Hepatocyte (in vitro differentiated cells): Measurements from ENCODE around the gene KRTAP10-5. TPM values are rescaled to one million over a fixed set of nuclear protein-coding genes. Genes with fewer than 3 reads are reported as not detected.

ENCODE experiments used
- DNase-seq: peaks from one replicate; pipeline ENCODE4 v3.0.0-alpha.2; 2016; ENCODE audit warnings: low spot score
- H2AFZ ChIP-seq: fragments of 200-600 bp; sonication (generic); 2 replicates; pipeline ENCODE4 v1.6.0; 2016; ENCODE audit warnings: antibody characterized with exemption, mild to moderate bottlenecking
- H3K27ac ChIP-seq: fragments of 200-600 bp; sonication (generic); 2 replicates; pipeline ENCODE4 v1.5.1; 2016; ENCODE audit warnings: mild to moderate bottlenecking
- H3K27me3 ChIP-seq: fragments of 200-600 bp; sonication (generic); 2 replicates; pipeline ENCODE4 v1.6.1; 2016
- H3K36me3 ChIP-seq: fragments of 200-600 bp; sonication (generic); replicated peaks from 2 replicates; pipeline ENCODE4 v1.5.1; 2016; ENCODE audit warnings: low read depth; ENCODE audit not compliant: insufficient read depth
- H3K4me1 ChIP-seq: fragments of 200-600 bp; sonication (generic); 2 replicates; pipeline ENCODE4 v1.5.1; 2016; ENCODE audit warnings: mild to moderate bottlenecking, moderate library complexity; ENCODE audit not compliant: insufficient read depth
- H3K4me2 ChIP-seq: fragments of 200-600 bp; sonication (generic); 2 replicates; pipeline ENCODE4 v1.6.0; 2016
- H3K4me3 ChIP-seq: fragments of 200-600 bp; sonication (generic); 2 replicates; pipeline ENCODE4 v1.5.1; 2016; ENCODE audit warnings: mild to moderate bottlenecking
- H3K79me2 ChIP-seq: fragments of 200-600 bp; sonication (generic); 2 replicates; pipeline ENCODE4 v1.6.0; 2017; ENCODE audit warnings: mild to moderate bottlenecking
- H3K9me2 ChIP-seq: fragments of 200-600 bp; sonication (generic); replicated peaks from 2 replicates; pipeline ENCODE4 v1.6.0; 2017; ENCODE audit warnings: mild to moderate bottlenecking; ENCODE audit not compliant: insufficient read depth
- H3K9me3 ChIP-seq: fragments of 200-600 bp; sonication (generic); 2 replicates; pipeline ENCODE4 v1.5.1; 2016; ENCODE audit warnings: low read depth, mild to moderate bottlenecking
- H4K20me1 ChIP-seq: fragments of 200-600 bp; sonication (generic); 2 replicates; pipeline ENCODE4 v1.6.0; 2016; ENCODE audit warnings: mild to moderate bottlenecking; ENCODE audit not compliant: insufficient read depth, poor library complexity, severe bottlenecking
- CTCF ChIP-seq: fragments of 200-600 bp; sonication (generic); IDR thresholded peaks from 2 replicates; pipeline ENCODE4 v1.5.1; 2016; ENCODE audit warnings: antibody characterized with exemption, mild to moderate bottlenecking; ENCODE audit not compliant: poor library complexity
- EZH2 ChIP-seq: fragments of 200-600 bp; sonication (generic); IDR thresholded peaks from 2 replicates; pipeline ENCODE4 v1.6.1; 2016; ENCODE audit warnings: antibody characterized with exemption, mild to moderate bottlenecking, borderline replicate concordance
- EZH2phosphoT487 ChIP-seq: fragments of 200-600 bp; sonication (generic); IDR thresholded peaks from one replicate; pipeline ENCODE4 v1.6.1; 2018; ENCODE audit warnings: antibody characterized with exemption, mild to moderate bottlenecking, low read depth, moderate library complexity; ENCODE audit not compliant: unreplicated experiment, severe bottlenecking
- WGBS: methylation state at CpG from one replicate; pipeline ENCODE4 v1.1.6; 2016; ENCODE audit warnings: low lambda C conversion rate; ENCODE audit errors: missing lambda C conversion rate; 5-methylcytosine and 5-hydroxymethylcytosine counted together
- polyA plus RNA-seq: library from polyadenylated mRNA; unstranded; fragments of >200 nt; fragmentation: Nextera tagmentation; extraction: Ambion mirVana; gene quantifications from 2 replicates; pipeline ENCODE4 v1.2.1, GENCODE V29; 2016
- total RNA-seq: library from RNA; depleted of rRNA; stranded (reverse); fragments of >200 nt; gene quantifications from 2 replicates; pipeline ENCODE4 v1.2.3, GENCODE V29; 2014

Gene KRTAP10-5
- total and polyA plus RNA-seq, 2 experiments from 2014 or later = not detected

- DNase-seq = no peak
- Histone ChIP-seq H2AFZ (no peak within 1 kb of the TSS), H4K20me1 (no peaks in the 10 kb centered on the region), H3K4me3 (no peak within 1 kb of the TSS), H3K4me1 (no peaks in the 10 kb centered on the region), H3K36me3 (no peaks in the 10 kb centered on the region), H3K27me3 (no peaks in the 10 kb centered on the region), H3K27ac (no peak within 1 kb of the TSS), H3K9me2 (no peaks in the 10 kb centered on the region), H3K4me2 (no peak within 1 kb of the TSS), H3K9me3 (peaks cover 10% of the 10 kb centered on the region), H3K79me2 (no peaks in the 10 kb centered on the region)
- WGBS = 84% methylated on average over 21 of the region's 21 CpGs
- TF ChIP-seq CTCF (no peak), EZH2phosphoT487 (no peak), EZH2 (no peak)
Observed at GRCh38 chr21:44539991-44540666, 40.3 kb downstream of the KRTAP10-5 start, which contains the start of gene KRTAP10-1. Gene KRTAP10-1, minus strand, starts transcription at chr21:44540195. Its CDS starts 45 bp downstream, at chr21:44540150.

- H3K4me1 ChIP-seq = no peaks in the 10 kb centered on the region
- TF ChIP-seq EZH2phosphoT487 (no peak), CTCF (no peak), EZH2 (no peak)
Observed at GRCh38 chr21:44539046-44539445, 41.4 kb downstream of the KRTAP10-5 start.

GRCh38 chr21:44537930-44538911 lies 42.2 kb downstream of the KRTAP10-5 start:
- no peak overlapping the region for H3K27ac ChIP-seq
- no peak overlapping the region for H2AFZ ChIP-seq
- DNase-seq = peak; percentile 12
- no peaks in the 10 kb centered on the region for H3K27me3 ChIP-seq
- no peaks in the 10 kb centered on the region for H3K9me2 ChIP-seq
- H4K20me1 ChIP-seq = no peaks in the 10 kb centered on the region
- no peaks in the 10 kb centered on the region for H3K79me2 ChIP-seq
- TF ChIP-seq EZH2phosphoT487 (no peak), EZH2 (no peak), CTCF (no peak)
- peaks cover 10% of the 10 kb centered on the region for H3K9me3 ChIP-seq
- H3K4me3 ChIP-seq = no peak overlapping the region
- no peak overlapping the region for H3K4me2 ChIP-seq
- 93% methylated on average over 33 of the region's 33 CpGs for WGBS
- H3K4me1 ChIP-seq = no peaks in the 10 kb centered on the region
- no peaks in the 10 kb centered on the region for H3K36me3 ChIP-seq

More at GRCh38 chr21:44539046-44539445, 41.4 kb downstream of the KRTAP10-5 start:
- Histone ChIP-seq H4K20me1 (no peaks in the 10 kb centered on the region), H3K79me2 (no peaks in the 10 kb centered on the region), H2AFZ (no peak overlapping the region), H3K27ac (no peak overlapping the region), H3K9me3 (peaks cover 10% of the 10 kb centered on the region), H3K4me3 (no peak overlapping the region), H3K9me2 (no peaks in the 10 kb centered on the region), H3K36me3 (no peaks in the 10 kb centered on the region), H3K27me3 (no peaks in the 10 kb centered on the region), H3K4me2 (no peak overlapping the region)
- 76% methylated on average over 14 of the region's 14 CpGs for WGBS
- DNase-seq = no peak
